Left forelimb (tissue), 1 donor: ENCODE results near the gene STK33.

Experiments
- DNase-seq: peaks from one replicate; pipeline ENCODE4 v3.0.0-alpha.2; 2018; ENCODE audit warnings: low spot score

STK33 gene

GRCh38 chr11:8373519-8374432 is 220.3 kb downstream of the STK33 start:
- no peak for DNase-seq

GRCh38 chr11:8372641-8373381 is 221.2 kb downstream of the STK33 start:
- no peak for DNase-seq

- DNase-seq = no peak
These were observed 222.5 kb downstream of the STK33 start for GRCh38 chr11:8371516-8371884.

- DNase-seq = no peak
These were observed 223.1 kb downstream of the STK33 start for GRCh38 chr11:8370812-8371515.

- DNase-seq = no peak
These were observed 224.3 kb downstream of the STK33 start for GRCh38 chr11:8369592-8370205.

GRCh38 chr11:8368772-8369171 is 225.3 kb downstream of the STK33 start:
- no peak for DNase-seq

GRCh38 chr11:8368194-8368593 is 225.8 kb downstream of the STK33 start:
- no peak for DNase-seq

GRCh38 chr11:8366316-8366715 is 227.7 kb downstream of the STK33 start:
- peak; percentile 55 for DNase-seq

- DNase-seq = no peak
These were observed 228.6 kb downstream of the STK33 start for GRCh38 chr11:8365216-8365941.

GRCh38 chr11:8363921-8364320 is 230.1 kb downstream of the STK33 start:
- DNase-seq = no peak

GRCh38 chr11:8362899-8363298 is 231.1 kb downstream of the STK33 start:
- DNase-seq = no peak

GRCh38 chr11:8362491-8362890 is 231.5 kb downstream of the STK33 start:
- no peak for DNase-seq

GRCh38 chr11:8361664-8362210 is 232.3 kb downstream of the STK33 start:
- no peak for DNase-seq

- no peak for DNase-seq
These were observed 232.8 kb downstream of the STK33 start for GRCh38 chr11:8361206-8361605.

GRCh38 chr11:8360086-8360828 is 233.8 kb downstream of the STK33 start:
- DNase-seq = no peak

- no peak for DNase-seq
These were observed 234.5 kb downstream of the STK33 start for GRCh38 chr11:8359521-8359920.

GRCh38 chr11:8357891-8358566 is 236.0 kb downstream of the STK33 start:
- no peak for DNase-seq

- no peak for DNase-seq
These were observed 236.5 kb downstream of the STK33 start for GRCh38 chr11:8357505-8357888.

GRCh38 chr11:8356721-8357504 is 237.1 kb downstream of the STK33 start:
- DNase-seq = no peak
